ENCODE data around the gene DPYSL3.
A peak's percentile ranks its signal among the peaks of the same experiment; 100 is the strongest.

Gene DPYSL3

GRCh38 chr5:147431586-147431985 is 78.3 kb downstream of the DPYSL3 start:
- H3K27ac ChIP-seq (ENCODE audit: low read depth, low read length), result no peak overlapping the region
- no peak overlapping the region for H2AK5ac ChIP-seq (ENCODE audit: low read length)
- no peak overlapping the region for H3K23ac ChIP-seq (ENCODE audit: low read length)
- H3K79me2 ChIP-seq (ENCODE audit: control insufficient read depth, insufficient read depth, low read length), result peaks cover 13% of the 10 kb centered on the region
- peaks cover 2% of the 10 kb centered on the region for H3K4me1 ChIP-seq (ENCODE audit: control insufficient read depth, low read depth, low read length)
- H3K79me1 ChIP-seq (ENCODE audit: low read length), result peaks cover 9% of the 10 kb centered on the region
- H3K56ac ChIP-seq (ENCODE audit: low read length), result no peak overlapping the region
- no CpG with 5 or more reads among the region's 3 CpGs for WGBS (ENCODE audit: extremely low coverage, insufficient coverage, low lambda C conversion rate)
- H3K18ac ChIP-seq (ENCODE audit: low read length), result no peak overlapping the region
- no peak overlapping the region for H2BK15ac ChIP-seq (replicated peaks; ENCODE audit: low read depth)
- H3K4me2 ChIP-seq (ENCODE audit: low read length), result no peak overlapping the region
- H3K4ac ChIP-seq (ENCODE audit: low read depth, low read length), result no peak overlapping the region
- no peak overlapping the region for H2BK120ac ChIP-seq (ENCODE audit: low read depth, low read length)
- no peak overlapping the region for H2BK5ac ChIP-seq (ENCODE audit: low read length)
- no peaks in the 10 kb centered on the region for H3K27me3 ChIP-seq (ENCODE audit: insufficient read depth, low read length, poor library complexity)
- peak; percentile 23 for DNase-seq
- no peak overlapping the region for H3K4me3 ChIP-seq (ENCODE audit: low read length)
- H4K8ac ChIP-seq (ENCODE audit: low read depth, low read length), result no peak overlapping the region
- H3K36me3 ChIP-seq (ENCODE audit: control insufficient read depth, insufficient read depth, low read length), result no peaks in the 10 kb centered on the region
- no peak overlapping the region for H3K9ac ChIP-seq (ENCODE audit: low read length)
- no peak overlapping the region for H4K5ac ChIP-seq (ENCODE audit: low read length)

GRCh38 chr5:147430628-147431027 is 79.2 kb downstream of the DPYSL3 start:
- no CpG with 5 or more reads among the region's 2 CpGs for WGBS (ENCODE audit: extremely low coverage, insufficient coverage, low lambda C conversion rate)
- Histone ChIP-seq H3K79me1 (ENCODE audit: low read length) (peaks cover 7% of the 10 kb centered on the region), H3K27me3 (ENCODE audit: insufficient read depth, low read length, poor library complexity) (no peaks in the 10 kb centered on the region), H2BK120ac (ENCODE audit: low read depth, low read length) (no peak overlapping the region), H4K5ac (ENCODE audit: low read length) (no peak overlapping the region), H3K4me1 (ENCODE audit: control insufficient read depth, low read depth, low read length) (peaks cover 2% of the 10 kb centered on the region), H3K9ac (ENCODE audit: low read length) (no peak overlapping the region), H3K27ac (ENCODE audit: low read depth, low read length) (no peak overlapping the region), H3K4ac (ENCODE audit: low read depth, low read length) (no peak overlapping the region), H3K23ac (ENCODE audit: low read length) (no peak overlapping the region), H4K8ac (ENCODE audit: low read depth, low read length) (no peak overlapping the region), H3K4me2 (ENCODE audit: low read length) (no peak overlapping the region), H3K18ac (ENCODE audit: low read length) (no peak overlapping the region), H3K36me3 (ENCODE audit: control insufficient read depth, insufficient read depth, low read length) (no peaks in the 10 kb centered on the region), H2BK15ac (replicated peaks; ENCODE audit: low read depth) (no peak overlapping the region), H3K79me2 (ENCODE audit: control insufficient read depth, insufficient read depth, low read length) (peaks cover 11% of the 10 kb centered on the region), H2AK5ac (ENCODE audit: low read length) (no peak overlapping the region), H3K4me3 (ENCODE audit: low read length) (no peak overlapping the region), H2BK5ac (ENCODE audit: low read length) (no peak overlapping the region), H3K56ac (ENCODE audit: low read length) (no peak overlapping the region)
- no peak for DNase-seq

- no peak overlapping the region for H2AK5ac ChIP-seq (ENCODE audit: low read length)
- H4K8ac ChIP-seq (ENCODE audit: low read depth, low read length), result no peak overlapping the region
- no peak overlapping the region for H3K4me2 ChIP-seq (ENCODE audit: low read length)
- H3K27ac ChIP-seq (ENCODE audit: low read depth, low read length), result no peak overlapping the region
- no peak overlapping the region for H3K23ac ChIP-seq (ENCODE audit: low read length)
- H2BK120ac ChIP-seq (ENCODE audit: low read depth, low read length), result no peak overlapping the region
- no peak overlapping the region for H3K56ac ChIP-seq (ENCODE audit: low read length)
- no peak overlapping the region for H3K18ac ChIP-seq (ENCODE audit: low read length)
- H3K36me3 ChIP-seq (ENCODE audit: control insufficient read depth, insufficient read depth, low read length), result no peaks in the 10 kb centered on the region
- H3K4me1 ChIP-seq (ENCODE audit: control insufficient read depth, low read depth, low read length), result peaks cover 2% of the 10 kb centered on the region
- no peak overlapping the region for H3K4ac ChIP-seq (ENCODE audit: low read depth, low read length)
- H3K79me2 ChIP-seq (ENCODE audit: control insufficient read depth, insufficient read depth, low read length), result peaks cover 9% of the 10 kb centered on the region
- H2BK15ac ChIP-seq (replicated peaks; ENCODE audit: low read depth), result no peak overlapping the region
- H3K79me1 ChIP-seq (ENCODE audit: low read length), result peaks cover 5% of the 10 kb centered on the region
- H3K4me3 ChIP-seq (ENCODE audit: low read length), result no peak overlapping the region
- H2BK5ac ChIP-seq (ENCODE audit: low read length), result no peak overlapping the region
- no CpG with 5 or more reads among the region's 1 CpG for WGBS (ENCODE audit: extremely low coverage, insufficient coverage, low lambda C conversion rate)
- DNase-seq, result no peak
- no peaks in the 10 kb centered on the region for H3K27me3 ChIP-seq (ENCODE audit: insufficient read depth, low read length, poor library complexity)
- H4K5ac ChIP-seq (ENCODE audit: low read length), result no peak overlapping the region
- no peak overlapping the region for H3K9ac ChIP-seq (ENCODE audit: low read length)
These were observed 82.1 kb downstream of the DPYSL3 start for GRCh38 chr5:147427521-147428401.

- no peak overlapping the region for H3K9ac ChIP-seq (ENCODE audit: low read length)
- no peak overlapping the region for H2BK15ac ChIP-seq (replicated peaks; ENCODE audit: low read depth)
- H3K23ac ChIP-seq (ENCODE audit: low read length), result no peak overlapping the region
- no peak overlapping the region for H2AK5ac ChIP-seq (ENCODE audit: low read length)
- H3K56ac ChIP-seq (ENCODE audit: low read length), result no peak overlapping the region
- H3K4ac ChIP-seq (ENCODE audit: low read depth, low read length), result no peak overlapping the region
- no peaks in the 10 kb centered on the region for H3K27me3 ChIP-seq (ENCODE audit: insufficient read depth, low read length, poor library complexity)
- no peak overlapping the region for H4K5ac ChIP-seq (ENCODE audit: low read length)
- peaks cover 2% of the 10 kb centered on the region for H3K4me1 ChIP-seq (ENCODE audit: control insufficient read depth, low read depth, low read length)
- no peak for DNase-seq
- no peak overlapping the region for H4K8ac ChIP-seq (ENCODE audit: low read depth, low read length)
- no CpG with 5 or more reads among the region's 3 CpGs for WGBS (ENCODE audit: extremely low coverage, insufficient coverage, low lambda C conversion rate)
- peaks cover 5% of the 10 kb centered on the region for H3K79me1 ChIP-seq (ENCODE audit: low read length)
- no peak overlapping the region for H3K18ac ChIP-seq (ENCODE audit: low read length)
- no peak overlapping the region for H2BK5ac ChIP-seq (ENCODE audit: low read length)
- no peak overlapping the region for H2BK120ac ChIP-seq (ENCODE audit: low read depth, low read length)
- H3K4me2 ChIP-seq (ENCODE audit: low read length), result no peak overlapping the region
- H3K36me3 ChIP-seq (ENCODE audit: control insufficient read depth, insufficient read depth, low read length), result no peaks in the 10 kb centered on the region
- no peak overlapping the region for H3K4me3 ChIP-seq (ENCODE audit: low read length)
- H3K27ac ChIP-seq (ENCODE audit: low read depth, low read length), result no peak overlapping the region
- H3K79me2 ChIP-seq (ENCODE audit: control insufficient read depth, insufficient read depth, low read length), result peaks cover 7% of the 10 kb centered on the region
These were observed 83.1 kb downstream of the DPYSL3 start for GRCh38 chr5:147426640-147427327.

GRCh38 chr5:147418613-147419012 is 91.3 kb downstream of the DPYSL3 start:
- Histone ChIP-seq H3K23ac (ENCODE audit: low read length) (no peak overlapping the region), H3K79me2 (ENCODE audit: control insufficient read depth, insufficient read depth, low read length) (no peaks in the 10 kb centered on the region), H3K27ac (ENCODE audit: low read depth, low read length) (no peak overlapping the region), H3K4me1 (ENCODE audit: control insufficient read depth, low read depth, low read length) (no peaks in the 10 kb centered on the region), H3K36me3 (ENCODE audit: control insufficient read depth, insufficient read depth, low read length) (no peaks in the 10 kb centered on the region), H2AK5ac (ENCODE audit: low read length) (no peak overlapping the region), H4K5ac (ENCODE audit: low read length) (no peak overlapping the region), H3K56ac (ENCODE audit: low read length) (no peak overlapping the region), H3K27me3 (ENCODE audit: insufficient read depth, low read length, poor library complexity) (no peaks in the 10 kb centered on the region), H2BK120ac (ENCODE audit: low read depth, low read length) (no peak overlapping the region), H4K8ac (ENCODE audit: low read depth, low read length) (no peak overlapping the region), H3K79me1 (ENCODE audit: low read length) (no peaks in the 10 kb centered on the region), H3K9ac (ENCODE audit: low read length) (no peak overlapping the region), H2BK5ac (ENCODE audit: low read length) (no peak overlapping the region), H2BK15ac (replicated peaks; ENCODE audit: low read depth) (no peak overlapping the region), H3K4ac (ENCODE audit: low read depth, low read length) (no peak overlapping the region), H3K4me2 (ENCODE audit: low read length) (no peak overlapping the region), H3K18ac (ENCODE audit: low read length) (no peak overlapping the region), H3K4me3 (ENCODE audit: low read length) (no peak overlapping the region)
- DNase-seq, result no peak
- WGBS (ENCODE audit: extremely low coverage, insufficient coverage, low lambda C conversion rate), result no CpG with 5 or more reads among the region's 2 CpGs

Measured in mesendoderm (in vitro differentiated cells).